Stimulated activated CD4-positive, alpha-beta T cell treated with anti-CD3 and anti-CD28 coated beads, Interleukin-12 subunit alpha, Interleukin-12 subunit beta, amount 100 ng/mL, for 24 hours (primary cell): Measurements from ENCODE around the gene ZNF74.
A peak's percentile ranks its signal among the peaks of the same experiment; 100 is the strongest.
"Not testable (repeated sequence)": the region's sequence is repeated elsewhere in the genome, so short reads cannot be mapped to it uniquely, and the experiment has no call there.

Experiments
- DNase-seq, 2 experiments: peaks; one replicate each; pipeline ENCODE4 v3.0.0-alpha.2; 2020; ENCODE audit warnings: low read depth in 2 of 2

Gene ZNF74

DNA sequence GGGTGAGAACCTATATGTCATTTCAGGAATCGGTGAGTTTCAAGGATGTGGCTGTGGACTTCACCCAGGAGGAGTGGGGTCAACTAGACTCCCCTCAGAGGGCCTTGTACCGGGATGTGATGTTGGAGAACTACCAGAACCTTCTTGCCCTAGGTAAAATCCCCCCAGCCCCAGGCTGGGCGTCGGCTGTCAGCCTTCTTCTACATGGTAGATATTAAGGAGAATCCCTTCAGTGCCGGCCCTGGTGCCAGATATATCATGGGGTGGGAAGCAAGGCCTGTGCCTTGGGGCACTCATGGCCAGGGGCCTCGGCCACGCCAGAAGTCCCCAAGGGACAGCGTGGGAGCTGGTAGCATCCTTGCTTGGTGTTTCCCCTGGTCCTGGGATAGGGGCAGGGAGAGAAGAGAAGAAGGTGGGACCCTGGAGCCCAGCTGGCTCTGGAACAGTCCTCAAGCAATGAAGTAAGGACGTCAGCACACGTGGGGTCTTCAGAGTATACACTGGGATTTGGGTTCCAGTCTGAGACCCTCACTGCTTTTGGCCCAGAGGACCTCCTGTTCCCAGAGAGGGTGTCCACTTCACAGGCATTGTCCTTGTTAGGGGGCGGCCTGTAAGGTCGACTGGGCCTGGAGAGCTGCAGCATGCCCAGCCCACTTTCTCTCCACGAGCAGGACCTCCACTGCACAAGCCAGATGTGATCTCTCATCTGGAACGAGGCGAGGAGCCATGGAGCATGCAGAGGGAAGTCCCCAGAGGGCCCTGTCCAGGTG lies 6.8 kb downstream of the ZNF74 start:
- DNase-seq: no peak

DNA sequence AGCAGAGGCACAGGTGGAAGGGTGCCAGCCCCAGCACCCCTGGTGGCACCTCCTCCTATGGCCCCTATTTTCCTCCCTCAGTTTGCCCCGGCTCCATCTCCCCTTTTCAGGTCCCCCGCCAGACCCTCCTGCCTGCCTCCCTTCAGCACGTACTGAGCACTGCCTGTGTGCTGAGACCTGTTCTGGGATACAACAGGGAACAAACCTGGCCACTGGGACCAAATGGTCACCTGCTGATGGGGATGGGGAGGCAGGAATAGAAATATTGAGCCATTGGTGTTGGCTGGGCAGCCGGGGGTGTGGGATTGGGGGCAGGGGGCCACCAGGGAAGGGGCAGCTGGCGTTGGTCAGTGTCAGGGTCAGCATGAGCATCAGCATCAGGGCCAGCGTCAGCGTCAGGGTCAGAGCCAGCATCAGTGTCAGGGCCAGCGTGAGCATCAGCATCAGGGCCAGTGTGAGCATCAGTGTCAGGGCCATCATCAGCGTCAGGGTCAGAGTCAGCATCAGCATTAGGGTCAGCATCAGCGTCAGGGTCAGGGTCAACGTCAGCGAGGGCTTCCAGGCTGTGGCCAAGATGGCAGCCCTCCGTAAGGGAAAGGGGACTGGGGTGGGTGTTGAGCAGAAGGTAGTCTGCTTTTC lies 7.5 kb downstream of the ZNF74 start:
- DNase-seq: no peak

DNA sequence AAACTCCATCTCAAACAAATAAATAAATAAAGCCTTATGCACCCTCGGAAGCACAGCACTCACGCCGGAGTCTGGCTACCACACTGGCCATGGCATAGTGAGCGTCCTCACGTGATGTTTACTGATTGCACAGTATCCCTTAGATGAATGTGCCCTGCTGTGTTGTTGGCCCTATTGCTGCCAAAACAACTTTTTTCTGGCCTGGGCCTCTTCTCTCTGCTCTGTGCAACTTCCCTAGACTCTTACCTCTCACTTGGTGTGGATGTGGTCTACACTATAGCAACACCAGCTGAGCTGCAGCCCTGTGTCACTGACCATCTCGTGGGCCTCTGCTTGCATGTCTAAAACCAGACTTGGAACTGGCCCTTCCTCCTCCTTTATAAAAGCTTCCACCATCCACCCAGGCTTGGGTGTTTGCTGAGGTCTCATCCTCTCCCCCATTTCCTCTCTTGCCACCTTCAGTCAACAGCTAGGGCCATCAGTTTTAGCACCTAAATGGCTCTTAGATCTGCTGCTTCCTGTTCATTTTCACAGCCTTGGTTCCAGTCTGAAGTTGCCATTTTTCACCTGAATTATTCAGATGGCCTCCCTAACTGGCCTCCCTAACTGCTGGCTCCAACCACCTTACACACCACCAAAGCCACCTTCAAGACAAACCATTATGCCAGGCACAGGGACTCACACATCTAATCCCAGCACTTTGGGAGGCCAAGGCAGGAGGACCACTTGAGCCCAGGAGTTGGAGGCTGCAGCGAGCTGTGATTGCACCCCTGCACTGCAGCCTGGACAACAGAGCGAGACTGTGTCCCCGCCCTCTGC lies 9.2 kb downstream of the ZNF74 start:
- DNase-seq: no peak

GRCh38 chr22:20403779-20404140 lies 9.8 kb downstream of the ZNF74 start:
- no peak for DNase-seq

DNA sequence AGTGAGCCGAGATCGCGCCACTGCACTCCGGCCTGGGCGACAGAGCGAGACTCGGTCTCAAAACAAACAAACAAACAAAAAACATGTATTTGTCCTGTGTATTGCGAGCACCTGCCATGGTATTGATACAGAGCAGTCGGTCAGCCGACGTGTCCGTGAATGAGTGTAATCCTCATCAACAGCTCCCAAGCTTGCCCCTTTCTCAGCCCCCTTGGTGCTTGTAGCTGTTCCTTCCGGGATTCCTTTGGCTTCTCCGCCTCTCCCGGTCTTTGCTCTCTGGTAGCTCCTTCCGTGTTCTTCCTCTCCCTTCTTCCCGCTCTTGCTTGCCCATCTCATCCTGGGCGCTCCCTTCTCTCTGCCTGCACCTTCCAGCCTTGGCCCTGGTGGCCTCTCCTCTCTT lies 10.9 kb downstream of the ZNF74 start:
- no peak for DNase-seq

GRCh38 chr22:20405291-20405930 lies 11.5 kb downstream of the ZNF74 start:
- DNase-seq: no peak

DNA sequence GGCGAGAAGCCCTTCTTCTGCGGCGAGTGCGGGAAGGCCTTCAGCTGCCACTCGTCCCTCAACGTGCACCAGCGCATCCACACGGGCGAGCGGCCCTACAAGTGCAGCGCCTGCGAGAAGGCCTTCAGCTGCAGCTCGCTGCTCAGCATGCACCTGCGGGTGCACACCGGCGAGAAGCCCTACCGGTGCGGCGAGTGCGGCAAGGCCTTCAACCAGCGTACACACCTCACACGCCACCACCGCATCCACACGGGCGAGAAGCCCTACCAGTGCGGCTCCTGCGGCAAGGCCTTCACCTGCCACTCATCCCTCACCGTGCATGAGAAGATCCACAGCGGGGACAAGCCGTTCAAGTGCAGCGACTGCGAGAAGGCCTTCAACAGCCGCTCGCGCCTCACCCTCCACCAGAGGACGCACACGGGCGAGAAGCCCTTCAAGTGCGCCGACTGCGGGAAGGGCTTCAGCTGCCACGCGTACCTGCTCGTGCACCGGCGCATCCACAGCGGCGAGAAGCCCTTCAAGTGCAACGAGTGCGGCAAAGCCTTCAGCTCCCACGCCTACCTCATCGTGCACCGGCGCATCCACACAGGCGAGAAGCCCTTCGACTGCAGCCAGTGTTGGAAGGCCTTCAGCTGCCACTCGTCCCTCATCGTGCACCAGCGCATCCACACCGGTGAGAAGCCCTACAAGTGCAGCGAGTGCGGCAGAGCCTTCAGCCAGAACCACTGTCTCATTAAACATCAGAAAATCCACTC lies 12.2 kb downstream of the ZNF74 start:
- no peak for DNase-seq

DNA sequence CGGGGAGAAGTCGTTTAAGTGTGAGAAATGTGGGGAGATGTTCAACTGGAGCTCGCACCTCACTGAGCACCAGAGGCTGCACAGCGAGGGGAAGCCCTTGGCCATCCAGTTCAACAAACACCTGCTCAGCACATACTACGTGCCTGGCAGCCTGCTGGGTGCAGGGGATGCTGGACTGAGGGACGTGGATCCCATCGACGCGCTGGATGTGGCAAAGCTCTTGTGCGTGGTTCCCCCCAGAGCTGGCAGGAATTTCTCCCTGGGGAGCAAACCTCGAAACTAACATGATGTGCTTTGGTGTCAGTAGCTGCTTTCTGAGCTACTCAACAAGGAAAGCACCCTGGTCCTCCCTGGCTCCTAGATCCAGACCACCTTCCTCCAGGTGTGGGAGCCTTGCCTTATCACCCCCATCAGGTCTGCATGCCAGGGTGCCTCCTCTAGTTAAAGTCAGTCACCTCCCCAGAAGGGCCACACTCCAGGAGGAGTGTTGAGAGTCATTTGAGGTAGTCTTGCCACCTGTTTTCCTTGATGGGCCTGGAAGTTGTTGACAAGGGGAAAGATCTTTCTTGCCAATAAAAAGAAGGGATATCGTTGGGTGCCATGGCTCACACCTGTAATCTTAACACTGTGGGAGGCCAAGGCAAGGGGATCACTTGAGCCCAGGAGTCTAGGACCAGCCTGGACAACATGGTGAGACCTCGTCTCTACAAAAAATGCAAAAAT lies 12.9 kb downstream of the ZNF74 start:
- DNase-seq: no peak

DNA sequence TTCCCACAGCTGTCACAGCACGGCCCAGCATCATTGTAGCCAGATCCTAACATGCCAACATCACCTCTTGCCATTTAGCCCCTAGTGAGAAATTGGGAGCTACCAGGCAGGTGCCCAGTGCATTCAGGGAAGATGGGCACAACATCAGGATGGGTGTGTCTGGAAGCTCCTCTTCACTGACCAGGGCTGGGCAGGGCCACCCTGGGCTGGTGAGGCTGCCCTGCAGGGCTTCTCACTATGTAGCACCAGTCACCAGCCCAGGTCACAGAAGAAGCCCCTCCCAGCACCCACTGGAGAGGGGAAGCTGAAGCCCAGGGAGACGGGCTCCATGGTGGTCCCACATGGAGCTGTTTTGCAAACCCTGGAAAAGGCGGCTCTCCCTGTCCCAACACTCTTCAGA lies 13.9 kb downstream of the ZNF74 start:
- no peak for DNase-seq

GRCh38 chr22:20408891-20409290 lies 14.9 kb downstream of the ZNF74 start:
- no peak for DNase-seq

GRCh38 chr22:20409385-20409784 lies 15.4 kb downstream of the ZNF74 start:
- not testable (repeated sequence) for DNase-seq

DNA sequence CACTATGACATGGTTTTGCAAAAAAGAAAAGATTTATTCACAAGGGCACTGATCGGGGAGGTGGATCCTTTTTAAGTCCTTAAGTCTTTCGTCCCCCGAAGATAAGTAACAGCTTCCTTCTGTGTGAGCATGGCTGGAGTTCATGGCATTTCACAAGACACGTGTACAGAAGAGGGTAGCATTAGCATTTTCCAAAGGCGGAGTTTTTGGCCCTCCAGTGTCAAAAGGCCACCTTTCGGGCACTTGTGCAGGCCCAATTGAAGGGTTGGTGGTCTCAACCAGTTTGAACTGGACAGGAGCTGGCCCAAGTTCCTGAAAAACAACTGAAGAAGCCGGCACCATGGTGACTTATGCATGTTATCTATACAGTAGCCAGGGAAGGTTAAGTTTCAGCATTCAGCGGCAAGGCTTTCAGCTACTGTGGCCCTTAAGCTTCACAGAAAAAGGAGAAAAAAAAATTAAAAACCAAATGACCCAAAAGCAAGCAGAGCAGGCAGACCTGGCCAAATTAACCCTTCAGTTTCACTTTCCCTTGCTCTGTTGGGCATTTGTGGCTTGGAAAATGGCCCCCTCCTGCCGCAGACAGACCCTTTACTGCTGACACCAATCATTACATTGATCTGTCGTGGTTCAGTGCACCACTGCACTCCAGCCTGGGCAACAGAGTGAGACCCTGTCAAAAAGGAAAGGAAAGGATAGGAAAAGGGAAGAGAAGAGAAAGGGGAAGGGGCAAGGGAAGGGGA lies 18.7 kb downstream of the ZNF74 start:
- DNase-seq: no peak

DNA sequence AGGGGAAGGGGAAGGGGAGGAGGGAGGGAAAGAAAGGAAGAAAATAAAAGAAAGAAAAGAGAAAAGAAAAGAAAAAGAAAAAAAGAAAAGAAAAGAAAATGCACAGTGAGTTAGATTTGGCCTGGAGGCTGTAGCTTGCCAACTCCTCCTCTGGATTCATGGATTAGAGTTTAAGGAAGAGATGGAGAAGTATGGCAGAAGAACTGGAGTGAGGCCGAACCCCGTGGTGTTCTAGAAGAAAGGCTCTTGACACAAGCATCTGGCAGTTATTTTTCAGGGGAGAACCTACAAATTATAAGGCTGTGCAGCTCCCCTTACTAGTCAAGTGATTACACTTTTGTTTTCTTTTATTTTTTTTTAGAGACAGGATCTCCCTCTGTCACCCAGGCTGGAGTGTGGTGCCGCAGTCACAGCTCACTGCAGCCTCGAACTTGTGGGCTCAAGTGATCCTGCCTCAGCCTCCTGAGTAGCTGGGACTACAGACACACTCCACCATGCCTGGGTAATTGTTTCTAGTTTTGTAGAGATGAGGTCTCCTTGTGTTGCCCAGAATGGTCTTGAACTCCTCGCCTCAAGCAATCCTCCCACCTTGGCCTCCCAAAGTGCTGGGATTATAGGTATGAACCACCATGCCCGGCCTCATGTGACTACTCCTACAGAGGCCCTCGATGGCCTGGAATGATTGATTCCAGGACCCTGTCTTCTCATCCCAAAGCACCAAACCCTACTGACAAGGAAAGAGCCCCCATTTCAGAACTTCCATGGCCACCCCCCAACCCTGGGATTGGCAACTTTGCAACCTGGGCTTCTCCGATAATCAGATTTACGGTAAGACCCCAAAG lies 19.5 kb downstream of the ZNF74 start:
- DNase-seq: no peak

GRCh38 chr22:20414059-20414440 lies 20.1 kb downstream of the ZNF74 start:
- no peak for DNase-seq

DNA sequence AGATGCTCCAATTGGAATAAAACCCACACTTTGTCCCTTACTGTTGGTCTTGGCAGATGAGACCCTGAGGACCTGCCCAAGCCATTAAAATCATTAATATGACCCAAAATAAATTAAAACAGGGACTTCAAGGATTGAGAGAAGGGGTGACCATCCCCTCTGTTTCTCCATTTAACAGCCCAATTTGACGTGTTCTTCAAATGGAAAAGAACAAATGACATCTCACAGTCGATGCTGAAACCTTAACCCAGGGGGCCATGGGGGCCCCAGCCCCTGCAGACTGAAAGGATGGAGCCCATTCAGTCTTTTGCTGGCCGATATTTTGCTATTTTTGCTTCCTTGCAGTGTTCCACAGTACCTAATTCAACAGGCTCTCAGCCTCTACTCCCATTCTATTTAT lies 20.5 kb downstream of the ZNF74 start:
- DNase-seq: no peak

- not testable (repeated sequence) for DNase-seq
Observed at GRCh38 chr22:20415241-20415640, 21.3 kb downstream of the ZNF74 start.

DNA sequence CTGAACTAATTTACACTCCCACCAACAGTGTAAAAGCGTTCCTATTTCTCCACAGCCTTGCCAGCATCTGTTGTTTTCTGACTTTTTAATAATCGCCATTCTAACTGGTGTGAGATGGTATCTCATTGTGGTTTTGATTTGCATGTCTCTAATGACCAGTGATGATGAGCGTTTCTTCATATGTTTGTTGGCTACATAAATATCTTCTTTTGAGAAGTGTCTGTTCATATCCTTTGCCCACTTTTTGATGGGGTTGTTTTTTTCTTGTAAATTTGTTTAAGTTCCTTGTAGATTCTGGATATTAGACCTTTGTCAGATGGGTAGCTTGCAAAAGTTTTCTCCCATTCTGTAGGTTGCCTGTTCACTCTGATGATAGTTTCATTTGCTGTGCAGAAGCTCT lies 21.7 kb downstream of the ZNF74 start:
- DNase-seq: not testable (repeated sequence)

GRCh38 chr22:20418211-20418788 lies 24.3 kb downstream of the ZNF74 start:
- DNase-seq: peak; percentile 50 to 54

- DNase-seq: no peak
Observed at GRCh38 chr22:20419664-20419951, 25.7 kb downstream of the ZNF74 start.
